Posterior vena cava (tissue), 2 donors: ENCODE data around the gene NPY. TPM values are rescaled to one million over a fixed set of nuclear protein-coding genes. Genes with fewer than 3 reads are reported as not detected.
"Not testable (repeated sequence)": the region's sequence is repeated elsewhere in the genome, so short reads cannot be mapped to it uniquely, and the experiment has no call there.

Experiments
- DNase-seq: peaks from one replicate; pipeline ENCODE4 v3.0.0-alpha.2; 2020; ENCODE audit warnings: low spot score
- intact Hi-C, 2 donors: fragments of 100-400 bp; cut with DNase I; formaldehyde crosslinking; loops; one replicate each; pipeline versions ENCODE4 v1.14.1 to v1.14.2; 2022 to 2023
- long read RNA-seq, 2 donors: library from polyadenylated mRNA; unstranded; transcript quantifications; one replicate each; pipeline ENCODE4 v2.0.0, GENCODE V29; 2020 to 2021
- total RNA-seq, 2 donors: library from RNA; stranded (reverse); fragmentation: NEBNext Ultra II Directional; extraction: Animal tissue kit (Norgen Biotek cat#: 25700); gene quantifications; one replicate each; pipeline ENCODE4 v1.2.1, GENCODE V29; 2021
- donor health status: DM: yes; HTN: yes; CAD: no.
- donor health status: DM: yes; HTN: yes; CAD: no.

Gene NPY
- not detected for total RNA-seq
- long read RNA-seq, donor 1 = 0 reads
- long read RNA-seq, donor 2 = 0 reads

GRCh38 chr7:24283897-24284698 is at the start of gene NPY:
Gene NPY, plus strand, starts transcription at chr7:24284190. Its CDS starts 1,051 bp downstream, at chr7:24285241.
- intact Hi-C loops = no loop called here
- DNase-seq = no peak

- intact Hi-C loops = no loop called here
- DNase-seq = no peak
Observed at GRCh38 chr7:24239260-24239659, 44.7 kb upstream of the NPY start.

DNA sequence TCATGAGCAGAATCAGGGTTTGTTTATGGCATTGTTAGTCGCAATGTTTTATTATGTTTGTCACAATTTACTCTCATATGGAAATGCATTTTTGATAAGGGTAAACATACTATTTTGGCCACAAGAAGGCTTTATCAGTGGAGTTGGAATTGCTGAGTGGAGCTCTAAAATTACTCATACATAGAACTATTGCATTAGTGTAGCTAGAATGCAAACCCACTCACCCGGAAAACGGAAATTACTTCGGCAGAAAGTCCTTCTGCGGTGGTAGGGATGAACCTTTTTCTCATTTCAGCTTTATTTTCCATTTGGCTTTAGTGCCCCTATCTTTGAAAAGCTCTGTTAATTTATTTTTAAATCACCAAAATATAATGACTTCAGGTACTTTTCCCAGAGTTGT is 42.8 kb upstream of the NPY start:
- no peak for DNase-seq
- intact Hi-C loops = no loop called here

DNA sequence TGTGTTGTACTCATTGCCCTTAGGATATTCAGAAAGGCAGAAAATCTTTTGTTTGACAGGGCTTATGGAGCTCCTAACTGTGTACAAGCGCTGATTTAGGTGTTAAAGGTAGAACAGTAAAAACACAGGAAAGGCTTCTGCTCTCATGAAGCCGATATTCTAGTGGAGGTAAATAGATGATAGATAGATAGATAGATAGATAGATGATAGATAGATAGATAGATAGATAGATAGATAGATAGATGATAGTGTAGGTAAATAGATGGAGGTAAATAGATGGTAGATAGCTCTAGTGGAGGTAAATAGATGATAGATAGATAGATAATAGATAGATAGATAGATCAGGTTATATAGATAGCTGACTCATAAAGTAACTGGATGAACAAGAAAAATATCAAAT is 39.4 kb upstream of the NPY start:
- intact Hi-C loops = no loop called here
- DNase-seq = no peak

DNA sequence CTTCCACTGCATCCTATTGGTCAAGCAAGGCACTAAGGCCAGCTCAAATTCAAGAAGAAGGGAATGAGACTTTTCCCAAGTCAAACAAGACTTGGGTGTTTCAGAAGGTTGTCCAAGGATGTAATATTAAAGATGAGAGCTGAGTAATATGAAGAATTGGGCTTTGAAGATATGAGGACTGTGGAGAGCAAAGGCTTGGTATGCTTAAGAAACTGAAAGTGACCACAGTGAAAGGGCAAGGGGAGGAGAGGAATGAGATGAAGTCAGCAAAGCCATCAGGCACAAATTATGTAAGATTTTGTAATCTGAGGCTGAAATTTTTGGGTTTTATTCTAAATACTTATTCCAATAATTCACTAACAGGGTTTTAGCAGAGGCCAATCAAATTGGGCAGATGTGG is 38.6 kb upstream of the NPY start:
- no peak for DNase-seq
- intact Hi-C loops = no loop called here

DNA sequence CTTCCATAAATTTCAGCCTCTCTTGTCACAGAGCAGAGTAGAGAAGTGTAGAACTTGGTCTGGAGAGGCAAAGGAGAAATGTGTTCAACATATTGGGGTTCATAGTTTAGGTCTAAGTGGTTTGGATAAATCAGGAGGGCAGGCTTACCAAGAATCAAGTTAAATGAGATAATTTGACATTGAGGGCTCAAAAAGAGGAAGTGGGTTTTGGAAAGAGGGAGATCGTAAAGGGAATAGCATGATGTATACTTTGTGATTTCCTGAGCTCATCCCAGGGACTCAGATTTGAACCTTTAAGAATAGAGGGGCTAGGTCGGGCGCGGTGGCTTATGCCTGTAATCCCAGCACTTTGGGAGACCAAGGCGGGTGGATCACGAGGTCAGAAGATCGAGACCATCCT is 34.7 kb upstream of the NPY start:
- DNase-seq = no peak
- intact Hi-C loops = no loop called here

GRCh38 chr7:24251568-24251967 is 32.4 kb upstream of the NPY start:
- no peak for DNase-seq
- intact Hi-C loops = no loop called here

GRCh38 chr7:24255139-24255538 is 28.9 kb upstream of the NPY start:
- no peak for DNase-seq
- intact Hi-C loops = no loop called here

DNA sequence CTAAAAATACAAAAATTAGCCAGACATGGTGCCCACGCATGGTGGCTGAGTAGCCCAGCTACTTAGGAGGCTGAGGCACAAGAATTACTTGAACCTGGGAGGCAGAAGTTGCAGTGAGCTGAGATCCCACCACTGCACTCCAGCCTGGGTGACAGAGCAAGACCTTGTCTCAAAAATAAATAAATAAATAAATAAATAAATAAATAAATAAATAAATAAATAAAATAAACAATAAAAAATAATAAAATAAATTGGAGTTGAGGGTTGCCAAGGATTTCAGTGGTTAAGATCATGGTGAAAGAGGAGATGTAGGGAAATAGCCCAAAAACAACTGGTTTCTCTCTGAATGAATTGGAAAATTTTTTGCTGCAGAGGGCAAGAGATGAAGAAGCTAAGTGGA is 25.7 kb upstream of the NPY start:
- intact Hi-C loops, DNase-seq: not testable (repeated sequence)

DNA sequence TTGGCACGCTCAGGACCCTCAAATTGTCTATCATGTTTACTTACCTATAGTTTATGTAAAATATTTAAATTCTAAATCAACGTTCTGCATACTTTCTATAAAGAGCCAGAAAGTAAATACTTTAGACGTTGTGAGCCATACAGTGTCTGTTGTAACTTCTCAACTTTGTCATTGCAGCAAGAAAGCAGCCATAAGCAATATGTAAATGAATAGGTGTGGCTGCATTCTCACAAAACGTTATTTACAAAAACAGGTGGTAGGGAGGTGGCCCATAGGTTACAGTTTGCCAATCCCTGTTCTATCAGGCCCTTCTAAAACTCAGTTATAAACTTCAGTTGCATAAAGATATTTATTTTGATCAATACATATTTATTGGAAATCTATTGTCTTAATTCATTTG is 12.1 kb upstream of the NPY start:
- no peak for DNase-seq
- intact Hi-C loops = no loop called here

DNA sequence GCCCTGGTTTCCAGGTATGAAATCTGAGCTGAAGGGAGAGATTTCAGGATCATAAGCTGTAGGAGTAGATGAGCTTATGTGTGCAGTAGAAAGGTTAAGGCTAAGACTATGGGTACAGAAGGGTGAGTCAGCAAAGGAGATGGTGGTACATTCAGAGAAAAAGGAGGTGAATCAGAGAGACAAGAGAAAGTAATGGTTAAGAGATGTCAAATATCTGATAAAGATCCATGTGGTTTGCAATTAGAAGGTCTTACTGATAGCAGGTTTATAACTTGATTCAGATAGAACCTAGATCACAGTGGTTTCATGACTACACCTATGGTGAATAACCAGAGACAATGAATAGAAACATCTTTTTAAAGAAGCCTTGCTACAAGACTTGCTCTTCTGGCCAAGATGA is 4.5 kb upstream of the NPY start:
- intact Hi-C loops = no loop called here
- no peak for DNase-seq

DNA sequence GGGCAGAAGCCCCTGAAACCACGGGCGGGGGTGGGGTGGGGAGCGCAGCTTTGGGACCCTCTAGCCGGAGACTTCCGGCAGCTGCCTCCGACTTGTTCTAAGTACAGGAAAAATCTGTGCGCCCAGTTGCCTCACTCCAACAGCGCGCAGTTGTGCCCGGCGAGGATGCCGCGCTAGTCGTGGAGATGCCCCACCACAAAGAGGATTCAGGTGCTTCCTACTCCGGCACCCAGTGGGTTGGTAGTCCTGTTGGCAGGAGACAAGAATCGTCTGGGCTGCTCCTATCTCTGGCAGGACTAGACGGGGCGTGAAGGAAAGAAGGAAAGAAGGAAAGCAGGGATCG is 465 bp upstream of the NPY start:
- DNase-seq = no peak

GRCh38 chr7:24284699-24285506 is 913 bp downstream of the NPY start:
- no peak for DNase-seq
- intact Hi-C loops = no loop called here

More for the DNA sequence above, 465 bp upstream of the NPY start:
- intact Hi-C loops = no loop called here

DNA sequence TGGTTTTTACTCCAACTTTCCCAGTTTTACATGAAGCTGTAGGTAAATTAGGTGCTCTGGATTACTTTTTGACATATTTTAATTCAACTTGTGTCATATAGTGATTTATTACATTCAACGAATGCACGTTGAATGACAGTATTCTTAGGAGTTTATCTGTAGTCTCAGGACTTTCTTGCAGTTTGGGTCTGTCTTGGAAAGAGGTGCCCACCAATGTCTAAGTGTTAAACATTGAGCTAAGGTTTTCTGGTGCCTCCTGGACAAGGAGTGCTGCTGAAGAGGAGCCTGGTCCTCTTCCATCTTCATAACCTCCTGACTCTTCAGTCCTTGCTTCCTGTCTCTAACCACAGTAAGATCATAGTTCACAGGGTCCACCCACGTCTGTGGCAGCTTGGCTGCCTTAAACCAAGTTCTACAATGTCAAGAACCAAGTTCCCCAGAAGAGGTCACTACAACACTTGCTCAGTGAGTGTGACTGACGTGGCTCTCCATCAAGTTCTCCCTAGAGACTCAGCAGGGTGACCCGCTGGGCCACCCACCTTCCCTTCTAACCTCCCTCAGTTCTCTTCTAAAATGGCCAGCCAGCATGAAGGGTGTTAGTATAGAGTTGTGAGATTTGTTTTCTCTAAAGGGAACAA is 6.1 kb downstream of the NPY start:
- intact Hi-C loops = no loop called here
- no peak for DNase-seq

DNA sequence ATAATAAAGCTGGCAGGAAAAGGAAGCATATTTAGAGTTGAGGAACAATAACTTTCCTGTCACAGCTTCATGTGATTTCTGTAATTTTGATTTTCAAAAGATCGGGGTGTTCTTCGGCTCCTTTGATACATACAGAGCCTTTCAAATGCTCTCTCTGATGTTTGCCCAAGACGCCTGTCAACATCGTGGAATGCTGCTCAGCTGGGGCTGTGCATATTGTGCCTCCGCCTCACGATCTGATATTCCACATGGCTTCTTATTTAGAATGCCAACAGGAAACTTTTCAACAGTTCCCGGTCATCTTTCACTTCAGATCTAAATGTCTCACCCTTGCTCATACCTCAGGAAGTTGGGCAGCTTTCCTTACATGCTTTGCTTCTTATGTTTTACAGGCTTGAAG is 7.3 kb downstream of the NPY start:
- intact Hi-C loops = no loop called here
- DNase-seq = no peak

DNA sequence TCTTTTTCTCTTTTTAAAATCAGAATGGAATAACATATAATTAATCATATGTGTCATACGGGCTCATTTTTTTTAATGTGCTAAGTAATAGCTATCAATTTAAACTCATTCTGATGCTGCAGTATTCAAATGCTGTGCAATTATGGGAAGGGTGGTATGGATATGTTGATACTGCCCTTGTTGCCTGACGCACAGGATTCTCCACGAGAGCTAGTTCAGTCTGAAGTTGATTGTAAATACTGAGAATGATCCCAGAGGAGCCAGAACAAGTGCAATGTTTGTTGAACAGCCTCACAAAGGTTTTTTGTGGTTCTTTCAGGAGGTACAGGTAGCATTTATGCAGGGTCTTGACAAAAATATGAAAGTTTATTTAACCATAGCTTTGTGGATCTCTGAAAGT is 13.4 kb downstream of the NPY start:
- intact Hi-C loops = no loop called here
- no peak for DNase-seq

DNA sequence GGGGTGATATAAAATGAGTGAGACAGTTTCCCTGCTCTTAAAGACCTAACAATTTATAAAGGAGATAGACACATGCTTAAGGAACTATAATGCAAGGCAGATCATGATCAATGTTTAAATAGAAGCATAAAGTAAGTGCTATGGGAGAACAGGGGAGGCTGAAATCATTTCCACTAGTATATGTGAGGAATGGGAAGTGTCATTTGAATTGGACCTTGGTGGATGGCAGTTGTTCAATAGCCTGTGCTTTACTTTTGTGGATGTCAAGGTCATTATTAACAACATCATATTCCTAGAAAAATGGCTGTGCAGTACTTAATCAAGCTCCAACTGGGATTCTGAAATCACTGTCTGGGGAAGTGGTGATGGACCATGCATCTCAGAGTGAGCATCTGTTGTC is 14.7 kb downstream of the NPY start:
- DNase-seq = no peak
- intact Hi-C loops = no loop called here

DNA sequence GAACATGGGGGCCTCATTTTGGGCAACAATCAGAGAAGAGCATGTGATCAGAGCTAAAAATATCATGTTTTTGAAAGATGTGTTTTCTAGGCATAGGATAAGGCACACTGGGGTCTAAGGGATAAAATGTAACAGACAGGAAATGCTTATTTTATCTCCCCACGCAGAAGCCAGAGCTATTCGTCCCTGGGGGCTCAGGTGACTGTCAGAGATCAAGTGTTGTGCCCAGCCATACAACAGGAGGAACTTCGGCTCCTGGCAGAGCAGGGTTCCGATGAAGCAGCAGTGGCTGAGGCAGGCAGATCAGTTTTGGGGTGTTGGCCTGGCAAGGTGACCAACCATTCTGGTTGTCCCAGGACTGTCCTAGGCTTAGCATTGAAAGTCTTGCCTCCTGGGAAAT is 15.2 kb downstream of the NPY start:
- intact Hi-C loops = no loop called here
- DNase-seq = no peak

DNA sequence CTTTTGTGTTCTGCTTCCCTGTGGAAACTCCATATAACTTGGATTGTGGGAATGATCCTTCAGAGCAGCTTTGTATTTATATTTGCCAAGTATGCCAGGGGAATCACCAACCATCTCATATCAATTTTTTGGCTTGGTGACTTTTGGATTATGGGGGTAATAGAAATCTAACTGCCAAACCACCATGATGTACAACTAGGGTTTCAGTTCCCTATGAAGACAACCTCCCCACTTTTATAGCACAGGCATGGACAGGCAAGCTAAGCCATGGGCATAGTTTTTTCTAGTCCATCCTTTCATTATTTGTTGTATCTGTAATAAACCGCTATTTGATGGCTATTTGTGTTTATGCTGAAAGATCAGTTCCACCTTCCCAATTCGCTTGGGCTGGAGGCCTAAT is 17.7 kb downstream of the NPY start:
- intact Hi-C loops = no loop called here
- DNase-seq = no peak

DNA sequence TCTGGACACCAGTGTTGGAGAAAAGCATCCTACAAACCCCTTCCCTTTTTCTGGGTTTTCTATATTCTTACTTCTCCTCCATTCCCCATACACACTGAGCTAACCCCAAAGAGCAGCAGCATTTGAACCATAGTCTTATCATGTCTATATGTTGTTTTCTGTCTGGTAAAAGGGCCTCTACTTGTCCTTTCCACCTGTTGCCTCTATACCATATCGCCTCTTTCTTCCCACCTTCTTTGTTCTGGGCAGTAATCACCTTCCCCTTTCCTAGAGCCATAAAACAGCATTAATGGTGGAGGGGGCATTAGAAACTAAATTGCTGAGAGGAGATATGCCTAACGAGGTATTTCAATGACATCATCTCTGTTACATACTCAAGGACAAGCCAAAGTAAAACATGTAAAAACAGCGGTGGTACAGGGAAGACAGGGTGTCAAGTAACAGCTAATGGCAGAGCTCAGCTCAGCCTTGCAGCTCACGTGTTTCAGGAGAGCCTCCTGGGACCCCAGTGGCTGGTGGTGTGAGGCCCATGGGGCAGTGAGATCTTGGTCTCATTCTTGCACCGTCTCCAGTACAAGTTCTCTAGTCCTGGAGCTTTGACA is 20.6 kb downstream of the NPY start:
- no peak for DNase-seq
- intact Hi-C loops = no loop called here
